Stimulated activated CD4-positive, alpha-beta T cell treated with anti-CD3 and anti-CD28 coated beads, Interleukin-1b, Interleukin-23, amount 100 ng/mL, for 1 hour (primary cell): ENCODE data around the gene COBLL1.

Source experiments
- DNase-seq, 2 donors: peaks; one replicate each; pipeline ENCODE4 v3.0.0-alpha.2; 2020; ENCODE audit warnings: low read depth in 2 of 2

Gene COBLL1

GRCh38 chr2:164756773-164757172 is 84.8 kb downstream of the COBLL1 start:
- DNase-seq: no peak

- DNase-seq: no peak
Observed at GRCh38 chr2:164755952-164756351, 85.7 kb downstream of the COBLL1 start.

- no peak for DNase-seq
Observed at GRCh38 chr2:164754157-164755093, 87.2 kb downstream of the COBLL1 start.

GRCh38 chr2:164752956-164753355 is 88.7 kb downstream of the COBLL1 start:
- DNase-seq: no peak

GRCh38 chr2:164747783-164748433 is 93.7 kb downstream of the COBLL1 start:
- DNase-seq: no peak

- no peak for DNase-seq
Observed at GRCh38 chr2:164747140-164747539, 94.5 kb downstream of the COBLL1 start.

- DNase-seq: no peak
Observed at GRCh38 chr2:164746713-164747112, 94.9 kb downstream of the COBLL1 start.

- no peak for DNase-seq
Observed at GRCh38 chr2:164745012-164745797, 96.4 kb downstream of the COBLL1 start.

- DNase-seq: no peak
Observed at GRCh38 chr2:164742738-164743317, 98.8 kb downstream of the COBLL1 start.

- DNase-seq: no peak
Observed at GRCh38 chr2:164739966-164740365, 101.7 kb downstream of the COBLL1 start.

- DNase-seq: no peak
Observed at GRCh38 chr2:164737612-164738081, 104.0 kb downstream of the COBLL1 start.

- DNase-seq: no peak
Observed at GRCh38 chr2:164735309-164735919, 106.2 kb downstream of the COBLL1 start.

- no peak for DNase-seq
Observed at GRCh38 chr2:164734196-164734595, 107.4 kb downstream of the COBLL1 start.

- DNase-seq: no peak
Observed at GRCh38 chr2:164725542-164725941, 116.1 kb downstream of the COBLL1 start.

- no peak for DNase-seq
Observed at GRCh38 chr2:164722616-164723338, 118.8 kb downstream of the COBLL1 start.

- DNase-seq: no peak
Observed at GRCh38 chr2:164721430-164721829, 120.2 kb downstream of the COBLL1 start.

- DNase-seq: no peak
Observed at GRCh38 chr2:164719996-164720941, 121.4 kb downstream of the COBLL1 start.

- no peak for DNase-seq
Observed at GRCh38 chr2:164717000-164717803, 124.4 kb downstream of the COBLL1 start.

GRCh38 chr2:164714471-164714870 is 127.2 kb downstream of the COBLL1 start:
- no peak for DNase-seq
